ENCODE measurements around the gene TSPAN31.
A peak's percentile ranks its signal among the peaks of the same experiment; 100 is the strongest.

Gene TSPAN31

DNA sequence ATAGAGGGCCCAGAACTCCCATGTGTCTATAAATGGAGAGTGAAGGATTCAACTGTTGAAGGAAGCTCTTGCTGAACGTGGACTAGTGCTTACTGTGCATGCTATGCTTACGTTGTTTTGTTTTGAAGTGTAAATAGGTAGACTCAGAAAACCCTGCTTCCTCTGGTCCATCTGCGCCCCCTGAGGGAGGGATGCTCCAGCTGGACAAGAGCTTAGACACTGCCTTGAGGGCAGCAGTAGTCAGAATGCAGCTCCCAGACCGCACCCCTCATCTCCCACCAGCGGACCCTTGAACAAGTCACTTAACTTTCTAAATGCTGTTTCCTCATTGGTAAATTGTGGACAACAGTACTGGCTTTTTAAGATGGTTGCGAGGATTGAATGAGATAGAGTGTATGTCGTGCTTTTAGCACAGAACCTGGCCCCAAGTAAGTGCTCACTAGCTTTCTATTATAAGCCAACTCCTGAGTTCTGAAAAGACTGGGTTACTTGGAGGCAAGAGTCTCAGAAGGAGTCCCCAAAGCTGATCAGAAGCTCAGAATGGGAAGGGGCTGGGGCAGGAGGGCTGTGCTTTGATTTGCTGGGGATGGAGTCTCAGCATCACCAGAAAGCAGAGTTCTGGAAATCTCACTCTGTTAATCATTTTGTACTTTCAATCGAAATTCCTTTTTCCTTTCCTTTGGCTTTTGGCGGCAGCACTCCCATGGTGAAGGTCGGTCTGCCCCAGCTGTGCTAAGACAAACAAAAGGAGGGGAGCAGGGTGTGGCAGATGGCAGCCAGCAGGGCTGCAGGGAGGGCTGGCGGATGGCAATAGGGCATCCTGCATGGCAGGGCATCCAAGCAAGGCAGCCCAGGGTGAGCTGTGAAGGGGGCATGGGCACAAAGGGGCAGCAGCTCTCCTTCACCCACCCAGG is 21.9 kb upstream of the TSPAN31 start:
- no peak for DNase-seq

DNA sequence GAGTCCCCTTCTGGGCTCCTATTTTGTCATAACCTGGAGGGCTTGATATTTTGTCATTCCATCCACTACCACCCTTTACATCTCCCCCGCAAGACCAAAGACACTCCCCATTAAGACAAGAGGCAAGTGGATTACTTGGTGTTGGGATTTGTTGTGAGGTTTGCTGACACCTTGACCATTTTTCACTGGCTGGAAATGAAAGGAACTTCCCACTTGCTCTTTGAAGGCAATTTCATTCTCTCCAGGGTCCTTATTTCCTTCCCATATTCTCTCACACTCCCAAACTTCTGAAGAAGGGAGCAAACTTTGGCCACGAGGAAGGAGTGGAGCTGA is 21.2 kb upstream of the TSPAN31 start:
- DNase-seq: no peak

DNA sequence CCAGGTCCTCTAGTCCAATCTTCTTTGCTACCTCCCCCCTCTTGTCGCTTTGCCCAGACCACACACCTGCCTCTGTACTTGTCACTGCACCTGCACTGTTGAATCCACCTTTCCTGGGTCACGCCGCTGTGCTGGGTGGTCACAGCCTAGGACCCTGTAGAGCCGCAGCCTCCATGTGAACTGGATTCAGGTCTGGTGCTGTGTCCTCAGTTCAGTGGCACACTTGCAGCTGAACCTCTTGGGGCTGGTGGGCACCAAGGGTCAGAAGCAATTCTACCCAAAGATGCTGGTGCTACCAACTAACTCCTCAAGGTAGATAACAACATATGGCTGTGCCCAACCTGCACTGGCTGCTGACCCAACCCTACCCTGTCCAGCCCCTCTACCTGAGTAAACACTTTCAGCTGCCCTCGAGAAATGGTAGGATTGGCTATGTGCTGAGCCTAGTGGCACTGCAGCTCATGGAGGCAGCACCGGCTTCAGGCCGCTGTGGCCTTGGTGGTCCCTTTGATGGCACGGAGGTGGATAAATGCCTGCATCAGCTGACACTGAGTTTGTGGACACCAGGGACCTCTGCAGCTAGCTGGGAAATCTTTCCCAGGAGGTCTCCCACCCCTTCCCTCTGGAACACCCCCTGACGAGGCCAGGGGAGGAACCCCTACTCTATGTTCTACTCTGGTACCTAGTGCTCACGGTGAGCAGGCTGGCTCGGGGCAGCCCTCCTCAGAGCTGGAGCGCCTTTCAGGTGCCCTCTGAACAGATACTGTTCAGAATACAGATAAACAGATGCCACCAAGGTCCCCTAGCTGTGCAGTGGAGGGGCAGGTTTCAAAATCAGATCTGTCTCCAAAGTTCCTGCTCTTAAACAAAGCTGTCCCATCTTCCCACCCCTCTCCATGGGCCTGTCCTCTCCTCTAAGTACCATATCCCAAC is 20.6 kb upstream of the TSPAN31 start:
- DNase-seq: no peak

DNA sequence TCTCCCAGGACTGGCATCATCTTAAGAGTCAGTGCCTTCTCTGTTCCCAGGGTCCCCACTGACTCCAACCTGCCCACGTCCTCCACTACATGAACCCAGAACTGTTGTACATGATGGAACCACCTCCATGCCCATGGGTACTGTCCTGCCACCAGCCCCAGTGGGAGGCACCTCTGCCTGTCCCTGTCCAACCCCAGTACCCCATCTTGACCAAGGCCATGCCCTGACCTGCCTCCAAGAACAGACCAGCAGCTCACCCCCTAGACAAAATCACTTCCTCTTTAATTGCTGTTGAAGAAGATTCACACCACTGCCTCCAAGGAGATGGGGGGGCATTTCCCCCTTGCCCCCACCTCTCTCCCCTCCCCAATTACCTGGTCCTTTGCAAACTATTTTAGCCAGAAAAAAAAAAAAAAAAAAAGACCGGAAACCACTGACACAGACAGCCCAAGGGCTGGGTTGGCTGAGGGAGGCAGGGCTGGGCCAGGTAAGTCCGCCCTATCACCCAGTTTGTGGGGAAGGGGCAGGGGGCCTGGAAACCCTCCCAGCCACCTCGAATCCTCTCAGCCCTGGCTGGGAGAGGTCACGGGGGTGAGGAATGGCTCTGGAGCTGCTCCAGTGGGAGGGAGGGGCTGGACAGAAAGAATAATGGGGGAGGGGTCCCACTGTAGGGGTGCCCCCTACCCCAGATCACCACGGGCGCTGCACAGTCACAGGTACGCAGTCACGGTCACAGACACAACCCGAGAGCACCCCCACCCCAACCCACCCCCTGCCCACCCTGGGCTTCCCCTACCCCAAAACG is 19.7 kb upstream of the TSPAN31 start:
- no peak for DNase-seq

DNA sequence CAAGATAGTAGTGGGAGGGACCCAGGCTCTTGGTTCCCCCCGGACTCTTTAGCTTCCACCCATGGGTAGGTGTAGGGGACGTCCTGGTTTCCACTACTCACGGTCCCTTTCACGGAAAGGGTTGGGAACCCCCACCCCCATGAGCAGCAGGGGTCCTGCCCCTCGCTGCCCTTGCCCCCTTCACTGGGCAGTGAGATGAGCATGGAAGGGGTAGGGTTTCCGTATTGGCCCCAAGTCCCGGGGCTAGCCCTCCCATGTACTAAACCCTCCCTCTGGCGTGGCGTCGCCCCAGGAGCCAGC is 19.0 kb upstream of the TSPAN31 start:
- DNase-seq: no peak

DNA sequence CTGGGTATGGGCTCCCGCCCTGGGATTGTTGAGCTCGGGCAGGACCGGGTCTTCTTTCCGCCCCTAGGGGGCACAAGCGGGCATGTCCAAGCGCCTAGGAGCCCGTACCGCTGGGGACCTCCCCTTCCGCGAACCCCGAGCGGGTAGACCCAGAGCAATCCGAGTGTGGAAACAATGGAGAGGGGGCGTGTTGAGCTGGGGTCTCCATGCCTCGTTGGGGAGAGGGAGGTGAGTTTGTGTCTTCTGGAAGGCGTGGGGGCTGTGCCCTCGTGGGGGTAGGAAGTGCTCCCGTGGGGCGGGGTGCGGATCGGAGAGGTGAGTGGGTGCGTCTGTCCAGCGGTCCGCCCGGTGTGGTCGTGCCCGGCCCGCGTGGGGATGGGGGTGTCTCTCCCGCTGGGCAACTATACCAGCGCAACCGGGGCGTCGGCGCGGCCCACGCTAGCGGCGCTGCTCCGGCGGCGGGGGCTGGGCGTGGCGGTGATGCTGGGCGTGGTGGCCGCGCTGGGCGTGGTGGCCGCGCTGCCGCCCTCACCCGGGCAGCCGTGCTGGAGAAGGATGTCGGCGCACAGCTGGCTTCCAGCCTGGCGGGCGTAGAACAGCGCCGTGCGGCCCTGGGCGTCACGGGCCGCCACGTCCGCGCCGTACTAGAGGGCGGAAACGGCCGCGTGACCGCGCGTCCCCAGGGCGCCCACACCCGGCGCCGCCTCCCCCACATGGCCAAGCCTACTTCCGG is 18.5 kb upstream of the TSPAN31 start:
- DNase-seq: peak; percentile 90

DNA sequence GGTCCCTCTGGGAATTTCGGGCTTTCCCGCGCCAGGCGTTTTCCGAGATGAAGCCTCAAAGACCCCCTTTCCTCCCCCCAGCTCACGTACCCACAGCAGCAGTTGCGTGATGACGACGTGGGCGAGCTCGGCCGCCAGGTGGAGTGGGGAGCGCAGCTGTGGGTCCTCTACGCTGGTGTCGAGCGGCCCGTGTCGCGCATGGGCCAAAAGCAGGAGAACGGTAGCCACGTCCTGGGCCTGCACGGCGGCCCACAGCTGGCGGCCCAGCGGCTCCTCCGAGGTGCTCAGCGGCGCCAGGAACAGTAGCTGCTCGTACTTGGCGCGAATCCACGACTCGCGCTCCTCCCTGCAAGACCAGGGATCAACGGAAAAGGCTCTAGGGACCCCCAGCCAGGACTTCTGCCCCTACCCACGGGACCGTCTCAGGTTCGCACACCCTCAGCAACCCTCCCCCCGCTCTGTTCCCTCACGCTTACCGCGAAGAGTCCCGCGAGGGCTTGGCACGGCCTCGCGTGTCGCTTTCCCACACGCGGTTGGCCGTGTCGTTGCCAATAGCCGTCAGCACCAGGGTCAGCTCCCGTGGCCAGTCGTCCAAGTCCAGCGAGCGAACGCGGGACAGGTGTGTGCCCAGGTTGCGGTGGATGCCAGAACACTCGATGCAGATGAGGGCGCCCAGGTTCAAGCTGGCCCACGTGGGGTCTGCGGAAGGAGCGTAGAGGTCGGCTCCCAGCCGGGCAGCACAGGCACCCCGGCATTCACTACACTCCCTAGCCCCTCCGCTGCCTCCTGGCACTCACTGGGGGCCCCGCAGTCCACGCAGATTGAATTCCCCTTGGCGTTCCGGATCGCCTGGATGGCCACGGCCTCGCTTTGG is 17.7 kb upstream of the TSPAN31 start:
- no peak for DNase-seq

DNA sequence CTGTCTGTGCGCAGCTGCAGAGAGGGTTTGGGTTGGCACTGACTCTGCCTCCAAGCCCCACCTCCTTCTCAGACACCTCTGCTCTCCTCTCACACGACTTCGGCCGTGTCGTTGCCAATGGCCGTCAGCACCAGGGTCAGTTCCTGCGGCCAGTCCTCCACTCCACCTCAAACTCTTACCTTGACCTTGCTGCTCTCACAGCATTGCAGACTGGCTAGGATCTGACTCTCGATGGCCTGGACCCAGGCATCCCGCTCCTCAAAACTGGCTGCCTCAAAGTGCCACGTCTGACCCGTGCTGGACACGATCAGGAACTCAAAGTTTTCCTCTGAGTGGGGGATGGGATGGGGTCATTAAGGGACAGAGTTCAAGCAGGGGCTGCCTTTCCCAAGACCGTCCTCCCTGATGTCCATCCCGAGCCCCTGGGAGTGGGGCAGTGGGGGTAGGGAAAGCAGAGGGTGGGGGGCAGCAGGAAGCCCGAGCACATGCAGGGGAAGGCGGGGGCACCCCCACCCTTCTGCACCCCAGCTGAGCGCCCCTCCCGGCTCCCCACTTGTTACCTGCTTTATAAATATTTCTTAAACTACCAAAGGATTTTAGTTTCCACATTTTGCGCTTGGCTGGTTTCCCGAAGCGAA is 17.0 kb upstream of the TSPAN31 start:
- no peak for DNase-seq

DNA sequence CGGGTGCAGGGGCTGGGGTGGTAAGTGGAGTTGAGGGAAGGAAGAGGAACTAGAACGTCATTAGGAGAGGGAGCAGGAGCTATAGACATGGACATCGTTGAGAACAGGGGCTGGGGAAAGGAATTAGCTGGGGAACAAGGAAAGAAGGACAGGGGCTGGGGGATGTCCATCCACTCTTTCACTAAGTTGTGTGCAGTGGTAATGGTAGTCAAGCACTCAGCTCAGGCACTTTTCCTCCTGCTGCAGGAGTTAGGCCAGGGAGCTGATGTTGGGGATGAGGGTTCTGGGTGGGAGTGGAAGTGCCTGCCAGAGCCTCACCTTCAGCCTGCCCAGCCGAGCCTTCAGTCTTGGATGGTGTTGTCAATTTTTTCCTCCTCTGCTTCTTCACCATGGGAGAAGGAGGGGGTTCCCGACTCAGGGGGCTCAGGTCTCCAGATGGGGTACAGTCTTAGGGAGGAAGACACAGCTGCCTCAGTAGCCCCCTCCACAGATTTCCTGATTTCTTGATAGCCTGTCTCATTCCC is 15.5 kb upstream of the TSPAN31 start:
- DNase-seq: no peak

DNA sequence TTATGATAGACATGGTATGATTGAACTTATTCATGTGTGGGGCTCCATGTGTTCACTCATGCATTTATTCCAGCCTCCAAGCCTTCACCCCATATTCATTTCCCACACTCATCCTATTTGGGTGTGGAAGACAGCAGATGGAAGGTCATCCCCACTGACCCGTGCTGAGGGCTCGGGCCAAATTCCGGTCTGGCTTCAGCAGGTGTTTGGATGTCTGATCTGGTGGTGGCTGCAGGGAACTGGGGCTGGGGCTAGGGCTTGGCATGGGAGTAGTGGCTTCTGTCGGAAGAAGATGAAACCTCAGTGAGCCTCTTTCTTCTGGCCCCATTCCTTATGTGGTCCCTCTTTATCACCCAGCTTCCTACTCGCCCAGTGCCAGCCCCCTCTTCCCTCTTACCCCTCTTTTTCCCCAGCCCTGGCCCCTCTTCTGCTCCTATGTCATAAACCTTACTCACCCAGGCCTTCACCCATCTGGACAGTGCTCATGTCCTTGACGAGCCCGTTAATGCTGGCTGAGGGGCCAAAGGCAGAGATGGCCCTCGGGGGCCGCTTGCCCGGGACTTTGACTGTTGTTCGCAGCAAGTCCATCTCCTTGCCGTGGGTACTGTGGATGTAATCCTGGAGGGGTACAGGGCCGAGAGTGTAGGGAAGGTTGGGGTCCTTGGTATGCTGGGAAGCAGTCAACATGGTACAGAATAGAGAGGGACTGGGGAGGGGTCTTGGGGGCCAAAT is 14.3 kb upstream of the TSPAN31 start:
- DNase-seq: no peak

DNA sequence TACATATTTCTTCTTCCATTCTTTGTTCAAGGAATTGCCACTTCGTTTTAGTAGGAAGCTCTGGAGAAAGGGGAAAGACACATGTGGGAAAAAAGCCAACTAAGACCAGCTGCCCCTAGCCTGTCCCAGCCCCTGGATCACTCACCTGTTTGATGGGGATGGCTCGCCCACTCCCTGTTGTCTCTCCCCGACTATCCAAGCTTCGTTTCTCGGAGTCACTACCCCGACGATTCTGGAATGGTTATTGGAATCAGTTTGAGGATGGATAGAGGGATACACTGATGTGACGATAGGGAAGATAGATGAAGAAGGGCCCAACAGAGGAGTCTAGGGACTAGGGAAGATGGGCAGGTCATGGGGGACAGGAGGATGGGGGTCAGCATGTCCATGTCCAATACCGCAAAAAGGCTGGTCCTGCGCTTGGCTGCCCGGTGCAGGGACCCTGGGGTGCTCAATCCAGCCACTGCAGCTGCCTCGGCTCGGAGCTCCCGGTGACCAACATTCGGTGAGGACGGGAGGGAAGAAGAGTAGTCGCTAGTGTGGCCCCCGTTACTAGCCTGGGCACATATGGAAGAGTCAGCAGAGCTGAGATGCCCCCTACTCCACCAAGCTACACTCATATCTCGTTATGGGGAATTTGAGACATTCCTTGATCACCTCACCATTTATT is 13.3 kb upstream of the TSPAN31 start:
- DNase-seq: no peak

DNA sequence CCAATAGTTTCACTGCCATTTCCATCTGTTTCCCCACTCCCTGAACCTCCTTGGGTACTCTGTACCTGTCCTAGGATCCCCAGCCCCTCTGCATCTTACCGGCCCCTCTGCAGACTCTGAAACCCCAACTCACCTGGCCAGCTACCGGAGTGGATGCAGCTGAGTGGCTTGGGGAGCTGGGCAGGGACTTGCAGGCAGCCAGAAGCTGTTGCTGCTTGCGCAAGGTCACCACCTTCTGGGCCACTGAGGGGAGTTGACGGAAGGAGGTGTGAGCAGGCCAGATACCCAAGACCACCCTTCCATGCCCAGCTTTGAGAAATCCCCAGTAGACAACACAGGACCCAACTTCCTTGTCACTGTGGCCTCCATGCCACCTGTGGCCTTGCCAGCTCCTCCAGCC is 12.6 kb upstream of the TSPAN31 start:
- no peak for DNase-seq

DNA sequence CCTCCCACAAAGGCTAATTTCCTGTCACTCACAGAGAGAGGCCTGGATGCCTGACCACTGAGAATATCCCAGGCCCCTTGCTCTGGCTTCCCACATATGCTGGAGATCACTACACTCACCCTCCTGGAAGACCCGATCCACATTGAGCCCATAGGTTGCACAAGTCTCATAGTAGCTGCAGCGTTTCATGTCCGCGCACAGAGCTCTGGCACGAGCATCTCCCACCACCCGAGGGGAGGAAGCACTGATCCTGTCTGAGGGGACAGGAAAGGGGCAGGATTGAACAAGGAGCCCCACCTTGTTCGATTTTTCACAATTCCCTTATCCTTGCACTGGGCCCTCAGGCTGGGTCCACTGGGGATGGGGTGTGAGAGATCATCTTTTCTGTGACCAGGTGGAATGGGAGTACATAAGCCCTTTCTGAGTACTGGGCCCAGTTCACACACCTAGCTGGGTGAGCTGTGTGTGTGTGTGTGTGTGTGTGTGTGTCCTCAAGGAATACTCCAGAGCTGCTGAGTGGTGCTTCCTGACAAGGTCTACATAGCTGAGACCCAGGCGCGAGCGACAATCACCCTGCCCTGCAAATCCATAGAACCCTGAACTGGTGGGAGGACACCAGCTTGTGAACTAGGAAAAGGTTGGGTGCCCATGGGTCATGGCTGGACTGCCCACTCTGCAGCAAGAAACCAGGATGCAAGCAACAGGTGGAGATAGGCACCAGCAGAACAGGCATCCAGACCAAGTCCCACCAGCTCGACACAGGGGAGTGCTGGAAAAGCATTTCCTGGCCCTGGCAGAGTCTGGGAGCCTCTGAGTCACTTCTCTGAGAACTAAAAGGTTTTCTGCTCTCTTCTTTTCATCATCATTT is 11.9 kb upstream of the TSPAN31 start:
- DNase-seq: no peak

DNA sequence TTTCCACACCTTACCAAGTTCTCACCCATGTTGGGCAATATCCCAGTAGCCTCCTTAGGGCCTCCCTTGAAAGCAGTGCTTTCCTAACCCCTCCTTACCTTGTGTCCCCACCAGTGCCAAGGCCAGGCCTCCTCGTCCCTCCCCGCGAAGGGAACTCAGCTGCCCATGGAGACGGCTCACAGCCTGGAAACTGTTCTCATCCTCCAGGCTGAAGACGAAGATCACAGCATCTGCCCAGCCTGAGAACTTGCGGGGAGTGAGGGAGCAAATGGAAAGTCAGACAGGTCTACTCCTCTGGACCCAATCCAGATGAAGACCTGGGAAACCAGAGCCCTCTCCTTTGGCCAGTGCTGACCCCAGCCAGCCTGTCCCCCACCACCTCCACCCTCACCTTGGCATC is 10.9 kb upstream of the TSPAN31 start:
- DNase-seq: no peak

DNA sequence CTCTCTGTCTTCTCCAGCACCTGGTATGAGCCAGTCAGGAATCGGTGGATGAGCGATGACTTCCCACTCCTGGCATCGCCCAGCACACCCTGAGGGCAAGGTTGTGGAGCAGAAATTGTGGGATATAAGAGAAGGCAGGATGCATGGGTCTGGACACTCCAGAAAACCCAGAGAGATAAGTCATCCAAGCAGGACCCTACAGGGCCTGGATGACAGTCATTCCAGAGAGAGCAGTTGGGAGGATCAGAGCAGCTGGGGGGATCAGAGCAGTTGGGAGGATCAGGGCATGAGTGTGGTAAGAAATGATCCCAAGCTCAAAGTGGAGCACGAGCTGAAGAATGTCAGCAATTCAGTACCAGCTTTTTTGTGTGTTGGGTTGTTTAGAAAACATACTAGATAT is 10.2 kb upstream of the TSPAN31 start:
- DNase-seq: peak; percentile 45

DNA sequence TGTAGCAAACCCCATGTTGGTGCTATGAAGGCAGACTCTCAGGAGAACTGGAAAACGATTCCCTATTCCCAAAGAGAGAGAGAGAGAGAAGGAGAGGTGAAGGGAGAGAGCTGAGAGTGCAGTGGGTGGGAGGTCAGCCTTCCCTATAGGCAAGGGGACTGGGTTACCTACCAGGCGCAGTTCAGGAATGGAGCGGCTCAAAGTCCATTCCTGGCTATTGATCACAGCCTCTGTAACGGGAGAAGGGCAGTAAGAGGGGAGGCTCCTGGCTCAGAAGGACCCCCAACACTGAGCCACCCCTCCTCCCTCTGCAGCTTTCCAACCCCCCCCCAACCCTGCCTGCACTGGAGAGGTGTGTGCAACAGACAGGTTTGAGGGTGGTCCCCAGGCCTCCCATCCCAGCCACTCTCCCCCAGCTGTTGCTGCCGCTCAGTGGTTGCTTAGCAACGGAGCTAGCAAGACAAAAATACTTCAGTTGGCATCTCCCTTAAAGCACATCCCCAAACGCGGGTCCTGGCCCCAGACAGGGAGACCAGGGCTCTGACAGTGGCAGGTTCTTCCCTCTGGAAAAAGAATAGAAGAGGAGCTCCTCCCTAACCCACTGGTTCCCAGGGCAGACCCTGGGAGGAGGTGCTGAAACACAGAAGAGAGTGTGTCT is 9.5 kb upstream of the TSPAN31 start:
- DNase-seq: no peak

DNA sequence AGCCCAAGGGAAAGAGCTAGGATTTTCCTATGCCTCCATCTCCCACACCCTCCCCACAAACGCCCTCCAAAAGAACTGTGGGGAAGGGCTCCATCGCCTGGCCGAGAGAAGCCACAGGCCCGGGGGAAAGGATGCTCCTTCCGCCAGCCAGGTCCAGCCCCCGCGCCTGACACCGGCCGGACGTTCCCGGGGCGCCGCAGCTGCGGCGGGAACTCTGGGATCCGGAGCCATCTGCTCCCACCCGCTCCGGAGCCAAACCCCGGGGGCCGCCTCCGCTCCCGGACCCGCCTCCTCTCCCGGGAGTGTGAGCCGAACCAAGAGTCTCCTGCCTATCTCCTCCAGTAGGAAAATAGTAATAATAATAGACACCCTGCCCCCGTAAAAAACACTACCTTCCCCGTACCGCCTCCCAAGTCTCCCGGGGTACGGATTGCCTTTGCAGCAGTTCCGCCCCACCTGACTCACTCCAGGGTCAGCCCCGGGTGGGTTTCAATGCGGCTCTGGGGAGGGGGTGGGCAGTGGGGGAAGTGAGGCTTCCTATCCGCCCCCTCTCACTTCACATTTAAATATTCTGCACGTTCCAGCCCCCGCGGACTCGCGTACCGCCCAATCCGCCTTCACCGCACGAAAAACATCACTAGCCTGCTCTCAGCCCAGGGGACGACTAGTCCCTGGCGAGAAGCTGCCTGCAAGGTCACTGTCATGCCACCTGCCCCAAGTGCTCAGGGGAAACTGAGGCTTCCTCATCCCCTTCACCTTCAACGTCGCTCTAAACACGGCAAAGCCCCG is 8.7 kb upstream of the TSPAN31 start:
- peak; percentile 36 for DNase-seq

Measured in fibroblast of skin of scalp (primary cell).